Adrenal gland (tissue), 5 donors: ENCODE measurements around the gene RPH3AL.

Source experiments
- CTCF ChIP-seq, 6 experiments: fragments of 450-650 bp in 4 of 6; fragments of 200-600 bp in 2 of 6; sonication (generic) in 1 of 6; IDR thresholded peaks; 1 replicate in 5 of 6; 2 replicates in 1 of 6; pipeline versions ENCODE4 v1.5.1 to v1.8.0; 2016 to 2021; ENCODE audit warnings: antibody characterized with exemption in 6 of 6, mild to moderate bottlenecking in 2 of 6, moderate library complexity in 1 of 6
- POLR2A ChIP-seq, 2 donors: fragments of 450-650 bp; IDR thresholded peaks; one replicate each; pipeline ENCODE4 v1.6.1; 2017; ENCODE audit warnings: antibody characterized with exemption in 2 of 2, mild to moderate bottlenecking in 2 of 2, moderate library complexity in 1 of 2
- donor health status: DM: no; HTN: no; CAD: no.

GRCh38 chr17:227946-228615 lies 124.5 kb downstream of the RPH3AL start:
- TF ChIP-seq POLR2A (IDR thresholded peaks at IDR 0.05) (no peak), CTCF (IDR thresholded peaks at IDR 0.05) (no peak)
